IMR-90 (cell line): ENCODE results near the gene SEPHS2. TPM values are rescaled to one million over a fixed set of nuclear protein-coding genes. Genes with fewer than 3 reads are reported as not detected.

Experiments
- ATAC-seq: fragments of 200-7000 bp; cut with Tn5 transposase; 2 replicates; pipeline ENCODE4 v1.9.1; 2020; ENCODE audit warnings: low read depth, mild to moderate bottlenecking, moderate library complexity
- BruUV-seq: library from RNA; stranded (reverse); fragments of 400-500 nt; replicated peaks from 2 replicates; lab custom pipeline; 2021; lab: Mats Ljungman, UMichigan
- CTCF ChIA-PET: fragments of 300-600 bp; formaldehyde crosslinking; extraction: SDS; loops from one replicate; lab custom pipeline; 2021; ENCODE audit warnings: antibody characterized with exemption; lab: Yijun Ruan, JAX
- POLR2A ChIA-PET: fragments of 300-600 bp; sonication (Branson Sonifier 250); formaldehyde crosslinking; loops from one replicate; lab custom pipeline; 2022; ENCODE audit warnings: antibody characterized with exemption; ENCODE audit not compliant: unreplicated experiment; lab: Charles Lee
- DNase-seq: peaks from one replicate; pipeline ENCODE4 v3.0.0; 2013
- H2AFZ ChIP-seq: replicated peaks from 2 replicates; pipeline ENCODE3; 2013; ENCODE audit warnings: low read length, mild to moderate bottlenecking; ENCODE audit not compliant: poor library complexity
- H2AK5ac ChIP-seq: 2 replicates; pipeline ENCODE4 v1.6.1; 2013; ENCODE audit warnings: low read depth, low read length, inconsistent platforms
- H2AK9ac ChIP-seq: replicated peaks from 2 replicates; pipeline ENCODE3; 2013; ENCODE audit warnings: mild to moderate bottlenecking, low read depth, low read length, moderate library complexity; ENCODE audit not compliant: poor library complexity
- H2BK120ac ChIP-seq: 2 replicates; pipeline ENCODE4 v1.6.1; 2013; ENCODE audit warnings: low read depth, low read length, inconsistent platforms
- H2BK15ac ChIP-seq: 3 replicates; pipeline ENCODE4 v1.6.1; 2013; ENCODE audit warnings: low read depth, low read length, inconsistent platforms
- H2BK20ac ChIP-seq: 2 replicates; pipeline ENCODE4 v1.6.1; 2013; ENCODE audit warnings: low read depth, mild to moderate bottlenecking, inconsistent platforms, low read length, moderate library complexity
- H2BK5ac ChIP-seq: 2 replicates; pipeline ENCODE4 v1.6.1; 2013; ENCODE audit warnings: mild to moderate bottlenecking, low read depth, low read length, inconsistent platforms; ENCODE audit not compliant: poor library complexity, severe bottlenecking
- H3K14ac ChIP-seq: replicated peaks from 2 replicates; pipeline ENCODE4 v1.6.1; 2013; ENCODE audit warnings: low read depth, low read length, inconsistent platforms
- H3K18ac ChIP-seq: 2 replicates; pipeline ENCODE4 v1.6.1; 2013; ENCODE audit warnings: low read depth, low read length, control low read depth
- H3K23ac ChIP-seq: 2 replicates; pipeline ENCODE4 v1.6.1; 2013; ENCODE audit warnings: low read depth, low read length, inconsistent platforms
- H3K27ac ChIP-seq: 2 replicates; pipeline ENCODE4 v1.5.1; 2013; ENCODE audit warnings: mild to moderate bottlenecking, control low read depth, low read length; ENCODE audit not compliant: insufficient read depth
- H3K27me3 ChIP-seq: 2 replicates; pipeline ENCODE4 v1.6.1; 2013; ENCODE audit warnings: low read length; ENCODE audit not compliant: control insufficient read depth, insufficient read depth
- H3K36me3 ChIP-seq: 2 replicates; pipeline ENCODE4 v1.6.1; 2013; ENCODE audit warnings: low read length, mixed read lengths; ENCODE audit not compliant: control insufficient read depth, insufficient read depth
- H3K4ac ChIP-seq: 2 replicates; pipeline ENCODE4 v1.6.1; 2013; ENCODE audit warnings: low read depth, low read length, inconsistent platforms
- H3K4me1 ChIP-seq: 2 replicates; pipeline ENCODE4 v1.6.1; 2013; ENCODE audit warnings: low read length, mixed read lengths; ENCODE audit not compliant: control insufficient read depth, insufficient read depth
- H3K4me2 ChIP-seq: 2 replicates; pipeline ENCODE4 v1.6.1; 2013; ENCODE audit warnings: low read depth, mild to moderate bottlenecking, control low read depth, low read length, moderate library complexity
- H3K4me3 ChIP-seq: 2 replicates; pipeline ENCODE4 v1.5.1; 2013; ENCODE audit warnings: low read depth, mild to moderate bottlenecking, control low read depth, low read length, moderate library complexity; ENCODE audit not compliant: insufficient read depth
- H3K56ac ChIP-seq: 2 replicates; pipeline ENCODE4 v1.6.1; 2013; ENCODE audit warnings: low read length, inconsistent platforms; ENCODE audit not compliant: insufficient read depth; ENCODE audit errors: extremely low read depth
- H3K79me1 ChIP-seq, 2 experiments: 2 replicates each; pipeline ENCODE4 v1.6.1; 2013; ENCODE audit warnings: low read length in 2 of 2, inconsistent platforms in 1 of 2, low read depth in 1 of 2
- H3K9ac ChIP-seq: 2 replicates; pipeline ENCODE4 v1.6.1; 2013; ENCODE audit warnings: low read depth, low read length, control low read depth
- H3K9me1 ChIP-seq: 2 replicates; pipeline ENCODE4 v1.6.1; 2013; ENCODE audit warnings: low read length, inconsistent platforms; ENCODE audit not compliant: insufficient read depth
- H3K9me3 ChIP-seq: 2 replicates; pipeline ENCODE4 v1.6.1; 2013; ENCODE audit warnings: low read length; ENCODE audit not compliant: control insufficient read depth, insufficient read depth
- H4K20me1 ChIP-seq: 2 replicates; pipeline ENCODE4 v1.6.1; 2013; ENCODE audit warnings: low read length, inconsistent platforms; ENCODE audit not compliant: insufficient read depth
- H4K5ac ChIP-seq: 2 replicates; pipeline ENCODE4 v1.6.1; 2013; ENCODE audit warnings: mild to moderate bottlenecking, low read depth, low read length, control low read depth
- H4K8ac ChIP-seq, 2 experiments: 2 replicates each; pipeline ENCODE4 v1.6.1; 2013; ENCODE audit warnings: low read depth in 2 of 2, low read length in 2 of 2, control low read depth in 1 of 2, inconsistent platforms in 1 of 2
- H4K91ac ChIP-seq: 2 replicates; pipeline ENCODE4 v1.6.1; 2013; ENCODE audit warnings: low read depth, low read length, inconsistent platforms; ENCODE audit not compliant: insufficient read depth
- FOS ChIP-seq: fragments of 150-350 bp; IDR thresholded peaks from 2 replicates; pipeline ENCODE4 v1.6.1; 2016; ENCODE audit warnings: low read depth, low read length
- MAFK ChIP-seq: IDR thresholded peaks from 2 replicates; pipeline ENCODE4 v1.6.1; 2012; ENCODE audit warnings: low read depth, low read length, improper control_type of control experiment
- WGBS, 2 experiments: methylation state at CpG; one replicate each; pipeline versions ENCODE4 v1.1.5 to v1.1.7; 2013; ENCODE audit warnings: missing lambda C conversion rate in 2 of 2; ENCODE audit not compliant: insufficient read length in 1 of 2; ENCODE audit errors: extremely low coverage in 2 of 2; 5-methylcytosine and 5-hydroxymethylcytosine counted together
- dilution Hi-C: fragments of 300-500 bp; cut with HindIII; formaldehyde crosslinking; loops from one replicate; pipeline ENCODE4 v1.14.3; 2018; ENCODE audit warnings: low sequenced_read_pairs; ENCODE audit not compliant: unreplicated experiment
- in situ Hi-C: fragments of 300-500 bp; cut with MboI; formaldehyde crosslinking; loops from 3 replicates; pipeline ENCODE4 v1.14.3; 2019; ENCODE audit warnings: low sequenced_read_pairs, inconsistent platforms, mixed read lengths
- intact Hi-C: fragments of 100-400 bp; cut with micrococcal nuclease; formaldehyde crosslinking; loops from 2 replicates; pipeline ENCODE4 v1.10.0; 2022
- polyA plus RNA-seq, 3 experiments: library from polyadenylated mRNA; depleted of rRNA; stranded (reverse); fragments of >200 nt; gene quantifications; 2 replicates each; pipeline ENCODE4 v1.2.3, GENCODE V29; 2012; ENCODE audit warnings: low replicate concordance in 1 of 3
- total RNA-seq: library from RNA; depleted of rRNA; stranded (reverse); fragments of >200 nt; gene quantifications from 2 replicates; pipeline ENCODE4 v1.2.3, GENCODE V29; 2012

The SEPHS2 gene
- total and polyA plus RNA-seq, 2 of the 4 experiments (the other 2 are of a cell fraction): 10.4 to 31.4 TPM

GRCh38 chr16:30447512-30448226, 2.0 kb upstream of the SEPHS2 start:
- 0 out of 2 replicates have a peak, but pooled peaks cover 5% of the 10 kb centered on the region for H3K9me3 ChIP-seq
- H4K91ac ChIP-seq: no peak overlapping the region
- in situ Hi-C loops: loop anchor here (5.0 kb wide), 2 partner anchors 150 to 185 kb away; no protein-coding TSS in a partner anchor
- no peak overlapping the region for H3K9ac ChIP-seq
- H2AK5ac ChIP-seq: no peak overlapping the region
- CTCF ChIA-PET: no interaction called here
- H2BK5ac ChIP-seq: no peak overlapping the region
- intact Hi-C loops: loop anchor here (2.0 kb wide), 1 partner anchor 79 kb away; the partner anchor contains the start of gene ZNF768
- peaks cover 9% of the 10 kb centered on the region for H3K36me3 ChIP-seq
- no peak overlapping the region for H4K8ac ChIP-seq
- no peaks in the 10 kb centered on the region; the same call in 1 of the 2 replicates for H3K27me3 ChIP-seq
- POLR2A ChIA-PET: no interaction called here
- no peak overlapping the region for H3K27ac ChIP-seq
- no peak overlapping the region for H4K5ac ChIP-seq
- no peak overlapping the region for H3K56ac ChIP-seq
- no peak overlapping the region for H3K23ac ChIP-seq
- ATAC-seq (no peak), DNase-seq (no peak)
- H3K18ac ChIP-seq: no peak overlapping the region
- H4K20me1 ChIP-seq: 0 out of 2 replicates have a peak, but pooled peaks cover 4% of the 10 kb centered on the region
- H3K9me1 ChIP-seq: peaks cover 7% of the 10 kb centered on the region
- no peak overlapping the region for H3K14ac ChIP-seq
- TF ChIP-seq FOS: no peak
- TF ChIP-seq MAFK: no peak
- H3K79me1 ChIP-seq: peaks cover 13 to 22% of the 10 kb centered on the region in 2 experiments
- H2AFZ ChIP-seq: no peak overlapping the region
- no TSS peak for BruUV-seq
- H3K4me1 ChIP-seq: peaks cover 5% of the 10 kb centered on the region
- no CpG with 5 or more reads among the region's 12 CpGs for whole genome bisulfite sequencing, 2 experiments
- H2AK9ac ChIP-seq: no peak overlapping the region
- no peak overlapping the region for H3K4me3 ChIP-seq
- H2BK20ac ChIP-seq: no peak overlapping the region
- dilution Hi-C loops: no loop called here
- H3K4me2 ChIP-seq: no peak overlapping the region
- no peak overlapping the region for H3K4ac ChIP-seq
- H2BK15ac ChIP-seq: no peak overlapping the region
- H2BK120ac ChIP-seq: no peak overlapping the region
